ENCODE results near the gene SMIM23.

GRCh38 chr5:171798418-171798817 is 12.8 kb downstream of the SMIM23 start:
- TF ChIP-seq CTCF (IDR thresholded peaks at IDR 0.05) (no peak), USF2 (CRISPR knock-in tag; IDR thresholded peaks at IDR 0.05) (no peak), SP1 (CRISPR knock-in tag; conservative IDR thresholded peaks at IDR 0.05) (no peak), NR1H2 (CRISPR knock-in tag; IDR thresholded peaks at IDR 0.05) (no peak), NFYB (CRISPR knock-in tag; conservative IDR thresholded peaks at IDR 0.05; ENCODE audit: low read depth) (no peak), ZMAT4 (CRISPR knock-in tag; IDR thresholded peaks at IDR 0.05) (no peak), KAT7 (CRISPR knock-in tag; IDR thresholded peaks at IDR 0.05; ENCODE audit: borderline replicate concordance) (no peak), IRF1 (CRISPR knock-in tag; IDR thresholded peaks at IDR 0.05) (no peak), GABPB1 (CRISPR knock-in tag; IDR thresholded peaks at IDR 0.05) (no peak), JUN (CRISPR knock-in tag; IDR thresholded peaks at IDR 0.05) (no peak), E2F1 (CRISPR knock-in tag; IDR thresholded peaks at IDR 0.05) (no peak)
